OCI-LY7 (cell line): ENCODE results near the gene RPL28. TPM values are rescaled to one million over a fixed set of nuclear protein-coding genes. Genes with fewer than 3 reads are reported as not detected.
A peak's percentile ranks its signal among the peaks of the same experiment; 100 is the strongest.

Experiments used
- Bru-seq: library from RNA; stranded (reverse); fragments of 400-500 nt; gene quantifications from one replicate; lab custom pipeline; 2021; lab: Mats Ljungman, UMichigan
- BruChase-seq, 2 experiments: library from RNA; stranded (reverse); fragments of 400-500 nt; gene quantifications; one replicate each; lab custom pipeline; 2021; lab: Mats Ljungman, UMichigan
- BruUV-seq: library from RNA; stranded (reverse); fragments of 400-500 nt; replicated peaks from 2 replicates; lab custom pipeline; 2021; lab: Mats Ljungman, UMichigan
- CTCF ChIA-PET: fragments of 300-600 bp; sonication (Branson Sonifier 250); formaldehyde crosslinking; loops from one replicate; lab custom pipeline; 2022; ENCODE audit warnings: antibody characterized with exemption; ENCODE audit not compliant: unreplicated experiment; lab: Charles Lee
- POLR2A ChIA-PET: fragments of 300-600 bp; sonication (Branson Sonifier 250); formaldehyde crosslinking; loops from one replicate; lab custom pipeline; 2022; ENCODE audit warnings: antibody characterized with exemption; lab: Charles Lee
- DNase-seq: peaks from one replicate; pipeline ENCODE4 v3.0.0-alpha.2; 2015; ENCODE audit warnings: low spot score
- H2AFZ ChIP-seq: fragments of 200-600 bp; sonication (generic), shearing (Covaris generic); 2 replicates; pipeline ENCODE4 v1.6.1; 2014; ENCODE audit warnings: mild to moderate bottlenecking, antibody characterized with exemption, low read length, moderate library complexity
- H3K27ac ChIP-seq: fragments of 200-600 bp; sonication (generic); 2 replicates; pipeline ENCODE4 v1.5.1; 2014; ENCODE audit warnings: mixed run types, low read depth, mild to moderate bottlenecking, moderate library complexity, low read length, inconsistent platforms; ENCODE audit not compliant: poor library complexity, severe bottlenecking
- H3K36me3 ChIP-seq: fragments of 200-600 bp; sonication (generic); 2 replicates; pipeline ENCODE4 v1.6.1; 2014; ENCODE audit warnings: mild to moderate bottlenecking, antibody characterized with exemption, low read length, moderate library complexity, mixed read lengths; ENCODE audit not compliant: insufficient read depth
- H3K4me1 ChIP-seq: fragments of 200-600 bp; sonication (generic); 2 replicates; pipeline ENCODE4 v1.5.1; 2014; ENCODE audit warnings: mild to moderate bottlenecking, low read length; ENCODE audit not compliant: insufficient read depth, poor library complexity, severe bottlenecking
- H3K4me2 ChIP-seq: fragments of 200-600 bp; sonication (generic); 2 replicates; pipeline ENCODE4 v1.6.1; 2014; ENCODE audit warnings: mild to moderate bottlenecking, low read length
- H3K4me3 ChIP-seq: fragments of 200-600 bp; sonication (generic); 2 replicates; pipeline ENCODE4 v1.5.1; 2014; ENCODE audit warnings: mild to moderate bottlenecking, low read depth, low read length; ENCODE audit not compliant: poor library complexity, severe bottlenecking
- H3K79me2 ChIP-seq: fragments of 200-600 bp; sonication (generic); 2 replicates; pipeline ENCODE4 v1.6.1; 2016; ENCODE audit warnings: low read depth, mild to moderate bottlenecking, low read length, moderate library complexity, mixed read lengths; ENCODE audit not compliant: insufficient read depth
- H3K9me2 ChIP-seq: fragments of 200-600 bp; sonication (generic); 2 replicates; pipeline ENCODE4 v1.6.1; 2016; ENCODE audit warnings: mild to moderate bottlenecking, low read length, mixed read lengths; ENCODE audit not compliant: insufficient read depth
- H3K9me3 ChIP-seq: fragments of 200-600 bp; sonication (generic); 2 replicates; pipeline ENCODE4 v1.6.1; 2014; ENCODE audit warnings: mild to moderate bottlenecking, mixed run types, low read length, mixed read lengths
- H4K20me1 ChIP-seq: fragments of 200-600 bp; sonication (generic); 2 replicates; pipeline ENCODE4 v1.6.1; 2014; ENCODE audit warnings: mild to moderate bottlenecking, antibody characterized with exemption, low read length, moderate library complexity, mixed read lengths; ENCODE audit not compliant: insufficient read depth
- CTCF ChIP-seq: fragments of 200-600 bp; sonication (generic); conservative IDR thresholded peaks from 2 replicates; pipeline ENCODE4 v1.5.1; 2014; ENCODE audit warnings: mild to moderate bottlenecking, antibody characterized with exemption, low read length, moderate library complexity, mixed read lengths
- EZH2phosphoT487 ChIP-seq: fragments of 200-600 bp; sonication (generic); IDR thresholded peaks from 2 replicates; pipeline ENCODE4 v1.6.1; 2018; ENCODE audit warnings: low read depth, borderline replicate concordance, mild to moderate bottlenecking, mixed run types, antibody characterized with exemption, low read length, moderate library complexity, mixed read lengths
- intact Hi-C: fragments of 100-400 bp; cut with micrococcal nuclease; formaldehyde crosslinking; loops from one replicate; pipeline ENCODE4 v1.10.0; 2022; ENCODE audit not compliant: unreplicated experiment
- long read RNA-seq: library from polyadenylated mRNA; stranded (forward); transcript quantifications from one replicate; pipeline ENCODE4 v2.0.0, GENCODE V29; 2022
- total RNA-seq, 2 experiments: library from RNA; depleted of rRNA in 1 of 2; stranded (reverse); fragments of >200 nt in 1 of 2; shearing (Covaris generic) in 1 of 2; gene quantifications; 2 replicates each; pipeline ENCODE4 v1.2.3, GENCODE V29; 2014 to 2022

Gene RPL28
- total RNA-seq (2014; rRNA removed; shearing (Covaris generic)): 847 and 872 TPM in 2 replicates
- total RNA-seq (2022): 2,656 and 3,234 TPM in 2 replicates
- Bru-seq, nascent RNA: percentile 98 among the genes with signal in this experiment
- BruChase-seq, experiment 1, labeled RNA remaining after a 6-hour chase: percentile 98 among the genes with signal in this experiment
- percentile 96 among the genes with signal in this experiment for BruChase-seq, experiment 2, labeled RNA remaining after a 2-hour chase
- long read RNA-seq, full-length matches to known transcripts: 393 of 437 reads
- long read RNA-seq, partial matches to known transcripts: 21 of 437 reads
- long read RNA-seq, other reads (novel, unspliced or antisense): 23 of 437 reads

GRCh38 chr19:55385724-55386492 is at the start of gene RPL28:
Gene RPL28 (plus strand): TSS chr19:55385932. CDS start chr19:55386358, 426 bp downstream.
- ChIA-PET CTCF (no interaction called here), POLR2A (no interaction called here)
- TF ChIP-seq CTCF: no peak
- TF ChIP-seq EZH2phosphoT487: no peak
- Histone ChIP-seq H3K27ac (peak within 1 kb of the TSS; percentile 91), H3K4me3 (peak within 1 kb of the TSS; percentile 87), H3K36me3 (peaks cover 51% of the 10 kb centered on the region), H3K9me3 (no peaks in the 10 kb centered on the region), H3K79me2 (peaks cover 44% of the 10 kb centered on the region), H2AFZ (peak within 1 kb of the TSS; percentile 53; the same call in 1 of the 2 replicates), H3K4me1 (peaks cover 47% of the 10 kb centered on the region), H4K20me1 (peaks cover 27% of the 10 kb centered on the region), H3K4me2 (peak within 1 kb of the TSS; percentile 98), H3K9me2 (no peaks in the 10 kb centered on the region)
- peak; percentile 99 for DNase-seq
- intact Hi-C loops: loop anchor here (2.0 kb wide), 1 partner anchor 77 kb away; no protein-coding TSS in a partner anchor
- TSS peak; percentile 90 for BruUV-seq

GRCh38 chr19:55336101-55336500 is 49.6 kb upstream of the RPL28 start:
- Histone ChIP-seq H2AFZ (no peak overlapping the region), H3K4me1 (peaks cover 21% of the 10 kb centered on the region), H3K27ac (no peak overlapping the region), H3K9me3 (no peaks in the 10 kb centered on the region), H3K4me2 (no peak overlapping the region), H3K9me2 (no peaks in the 10 kb centered on the region), H4K20me1 (no peaks in the 10 kb centered on the region), H3K79me2 (no peaks in the 10 kb centered on the region), H3K36me3 (no peaks in the 10 kb centered on the region), H3K4me3 (no peak overlapping the region)
- POLR2A ChIA-PET: interaction anchor here (1.0 kb wide), 1 partner anchor 138 kb away, joined by 3 read pairs; no protein-coding TSS in a partner anchor
- TF ChIP-seq EZH2phosphoT487: no peak
- no peak for TF ChIP-seq CTCF
- BruUV-seq: no TSS peak
- intact Hi-C loops: loop anchor here (5.0 kb wide), 1 partner anchor 34 kb away; no protein-coding TSS in a partner anchor
- CTCF ChIA-PET: no interaction called here
- no peak for DNase-seq
